GM20000 (cell line): ENCODE measurements around the gene GREB1.

Source experiments
- DNase-seq: peaks from one replicate; pipeline ENCODE4 v3.0.0; 2012; ENCODE audit warnings: low spot score
- CTCF ChIP-seq: IDR thresholded peaks from 2 replicates; pipeline ENCODE4 v1.5.1; 2012; ENCODE audit warnings: mild to moderate bottlenecking, control low read depth; ENCODE audit errors: extremely low read depth, missing control alignments

GREB1 gene

GRCh38 chr2:11674983-11675382 is 141.1 kb downstream of the GREB1 start:
- no peak for DNase-seq
- no peak for TF ChIP-seq CTCF

- TF ChIP-seq CTCF: no peak
- DNase-seq: no peak
These were observed 141.7 kb downstream of the GREB1 start for GRCh38 chr2:11675423-11676112.

GRCh38 chr2:11676640-11677039 is 142.8 kb downstream of the GREB1 start:
- TF ChIP-seq CTCF: no peak
- no peak for DNase-seq

- no peak for DNase-seq
- no peak for TF ChIP-seq CTCF
These were observed 143.6 kb downstream of the GREB1 start for GRCh38 chr2:11677136-11678055.

GRCh38 chr2:11678306-11678960 is 144.6 kb downstream of the GREB1 start:
- no peak for TF ChIP-seq CTCF
- no peak for DNase-seq

GRCh38 chr2:11679016-11679415 is 145.2 kb downstream of the GREB1 start:
- DNase-seq: no peak
- no peak for TF ChIP-seq CTCF
